GM12801 (cell line): ENCODE results near the gene LYSMD1.

Experiments
- CTCF ChIP-seq: IDR thresholded peaks from one replicate; pipeline ENCODE4 v1.5.1; 2011; ENCODE audit warnings: control low read depth; ENCODE audit not compliant: insufficient read length; ENCODE audit errors: extremely low read depth

Gene LYSMD1

DNA sequence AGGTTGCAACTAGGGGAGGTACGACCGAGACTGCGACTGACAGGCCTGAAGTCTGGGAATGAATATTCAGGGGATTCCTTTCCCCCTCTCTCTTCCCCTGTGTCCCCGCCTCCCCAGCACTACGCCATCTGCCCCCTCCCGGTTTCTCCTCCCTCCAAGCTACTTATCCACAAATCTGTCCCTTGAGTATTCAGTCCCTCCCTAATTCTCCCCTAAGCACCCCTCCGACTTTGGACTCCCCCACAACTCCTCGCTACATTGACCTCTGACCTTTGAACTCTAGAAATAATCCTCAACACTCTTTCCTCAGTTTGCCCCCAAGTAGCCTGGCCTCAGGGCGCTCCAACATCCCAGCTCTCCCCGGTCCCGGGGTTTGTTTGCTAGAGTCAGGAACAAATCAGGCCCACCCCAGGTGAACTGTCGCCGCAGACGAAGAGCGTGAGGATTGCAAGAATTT lies 393 bp downstream of the LYSMD1 start:
- no peak for TF ChIP-seq CTCF

GRCh38 chr1:151164732-151165280 lies 896 bp downstream of the LYSMD1 start:
- no peak for TF ChIP-seq CTCF

GRCh38 chr1:151159373-151159772 lies 6.3 kb downstream of the LYSMD1 start:
- no peak for TF ChIP-seq CTCF

GRCh38 chr1:151158751-151159251 lies 6.9 kb downstream of the LYSMD1 start:
- no peak for TF ChIP-seq CTCF

GRCh38 chr1:151158326-151158725 lies 7.4 kb downstream of the LYSMD1 start:
- no peak for TF ChIP-seq CTCF

DNA sequence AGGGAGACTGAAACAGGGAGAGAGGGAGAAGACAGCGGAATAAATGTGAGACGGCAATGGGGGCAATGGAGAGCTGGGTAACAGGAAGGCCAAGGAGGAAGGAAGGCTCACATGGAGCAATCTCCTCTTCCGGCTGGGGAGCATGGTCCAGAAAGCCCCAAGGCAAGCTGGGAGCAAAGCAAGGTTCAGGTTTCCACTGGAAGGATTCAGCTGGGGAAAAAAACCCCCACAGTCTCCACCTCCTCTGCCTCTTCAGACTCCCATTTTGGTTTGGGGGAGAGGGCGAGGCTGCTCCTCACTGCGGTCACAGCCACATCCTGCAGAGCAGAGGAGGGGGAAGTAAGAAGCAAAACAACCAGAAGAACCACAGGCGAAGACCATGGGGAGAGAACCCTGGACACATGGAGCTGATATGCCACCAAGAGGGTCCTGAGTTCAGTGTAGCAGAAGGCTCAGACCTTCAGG lies 8.6 kb downstream of the LYSMD1 start:
- TF ChIP-seq CTCF, result no peak

DNA sequence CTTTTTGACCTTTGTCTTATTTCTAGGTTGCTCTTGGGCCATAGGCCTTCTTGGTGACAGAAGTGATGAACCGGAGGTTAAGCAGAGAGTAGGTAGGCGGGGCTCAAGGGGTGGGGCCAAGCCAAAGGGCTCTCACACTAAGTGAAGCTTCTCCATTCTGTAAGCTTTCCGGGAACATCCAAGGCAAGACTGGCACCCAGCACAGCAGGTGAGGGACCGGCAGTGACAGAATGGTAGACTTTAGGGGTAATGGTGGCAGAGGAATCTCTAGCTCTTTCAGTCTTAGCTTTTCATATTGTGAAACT lies 9.2 kb downstream of the LYSMD1 start, which contains the start of gene TNFAIP8L2:
TSS of gene TNFAIP8L2 (plus strand) at position 135 of the 305 bp plus-strand sequence. CDS start 2,049 bp downstream, outside the sequence.
- TF ChIP-seq CTCF, result no peak

DNA sequence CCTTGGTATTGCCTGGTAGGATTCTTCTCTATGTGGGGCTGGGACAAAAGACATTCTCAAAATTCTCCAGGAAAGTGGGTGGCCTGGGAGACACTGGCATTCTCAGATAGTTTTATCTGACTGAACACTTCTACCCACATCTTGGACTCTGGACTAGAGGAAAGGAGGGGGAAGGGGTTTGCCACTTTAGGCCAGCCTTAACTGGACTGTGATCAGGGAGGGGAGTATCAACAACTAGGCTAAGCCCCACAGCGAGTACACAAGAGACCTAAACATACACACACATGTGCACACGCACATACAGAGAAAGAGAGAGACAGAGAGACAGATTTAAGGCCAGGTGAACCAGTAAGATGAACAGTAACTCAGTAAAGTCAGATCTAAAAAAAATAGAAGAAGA lies 18.0 kb downstream of the LYSMD1 start:
- TF ChIP-seq CTCF, result no peak
